ENCODE results near the gene GNAO1. TPM values are rescaled to one million over a fixed set of nuclear protein-coding genes. Genes with fewer than 3 reads are reported as not detected.

The GNAO1 gene
- total RNA-seq, 1 donor from 2014 or later: 1.2 TPM

DNA sequence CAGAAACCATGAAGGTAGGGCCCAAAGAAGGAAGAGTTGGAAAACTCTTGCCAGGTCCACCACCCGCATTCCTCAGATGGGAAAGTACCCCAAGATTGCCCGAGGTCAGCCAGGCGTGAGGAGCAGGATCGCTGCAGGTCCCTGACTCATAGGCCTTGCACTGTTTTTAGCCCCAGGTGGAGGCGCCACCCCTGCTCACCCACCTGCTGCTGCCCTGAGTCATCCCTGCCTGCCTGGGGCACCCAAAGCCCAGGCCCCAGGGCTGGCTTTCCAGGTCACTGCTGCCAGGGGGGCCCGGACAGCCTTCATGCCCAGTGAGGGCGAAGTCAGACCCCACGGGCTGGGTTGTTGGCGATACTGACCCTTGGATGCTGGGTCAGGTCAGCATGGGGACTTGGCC lies 133.1 kb downstream of the GNAO1 start:
- H3K4me3 Mint-ChIP-seq (ENCODE audit: unreplicated experiment): no peak overlapping the region

DNA sequence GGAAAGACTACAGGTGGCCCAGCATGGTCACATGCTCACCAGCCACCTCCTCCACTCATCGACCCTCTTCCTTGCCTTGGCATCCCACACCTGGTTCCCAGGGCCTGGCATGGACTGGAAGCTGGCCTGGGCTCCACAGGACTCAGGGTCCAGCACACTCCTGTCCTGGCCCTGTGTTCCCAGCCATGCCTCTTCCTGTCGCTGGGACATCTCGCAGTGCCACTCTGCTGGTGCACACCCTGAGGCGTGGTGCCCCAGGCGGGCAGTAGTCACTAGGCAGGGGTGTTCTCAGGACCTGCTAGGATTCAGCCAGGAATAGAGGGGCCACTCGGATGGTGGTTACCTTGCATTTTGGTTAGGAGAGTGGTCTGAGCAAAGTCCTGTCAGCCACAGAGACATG lies 134.7 kb downstream of the GNAO1 start:
- Mint-ChIP-seq H3K27me3 (ENCODE audit: low read depth) (no peaks in the 10 kb centered on the region), H3K4me3 (ENCODE audit: unreplicated experiment) (no peak overlapping the region), H3K36me3 (ENCODE audit: low read depth) (no peaks in the 10 kb centered on the region), H3K9me3 (ENCODE audit: low read depth) (no peaks in the 10 kb centered on the region), H3K27ac (ENCODE audit: unreplicated experiment) (no peak overlapping the region), H3K4me1 (ENCODE audit: low read depth) (no peaks in the 10 kb centered on the region)
- TF ChIP-seq, protein P1, sequence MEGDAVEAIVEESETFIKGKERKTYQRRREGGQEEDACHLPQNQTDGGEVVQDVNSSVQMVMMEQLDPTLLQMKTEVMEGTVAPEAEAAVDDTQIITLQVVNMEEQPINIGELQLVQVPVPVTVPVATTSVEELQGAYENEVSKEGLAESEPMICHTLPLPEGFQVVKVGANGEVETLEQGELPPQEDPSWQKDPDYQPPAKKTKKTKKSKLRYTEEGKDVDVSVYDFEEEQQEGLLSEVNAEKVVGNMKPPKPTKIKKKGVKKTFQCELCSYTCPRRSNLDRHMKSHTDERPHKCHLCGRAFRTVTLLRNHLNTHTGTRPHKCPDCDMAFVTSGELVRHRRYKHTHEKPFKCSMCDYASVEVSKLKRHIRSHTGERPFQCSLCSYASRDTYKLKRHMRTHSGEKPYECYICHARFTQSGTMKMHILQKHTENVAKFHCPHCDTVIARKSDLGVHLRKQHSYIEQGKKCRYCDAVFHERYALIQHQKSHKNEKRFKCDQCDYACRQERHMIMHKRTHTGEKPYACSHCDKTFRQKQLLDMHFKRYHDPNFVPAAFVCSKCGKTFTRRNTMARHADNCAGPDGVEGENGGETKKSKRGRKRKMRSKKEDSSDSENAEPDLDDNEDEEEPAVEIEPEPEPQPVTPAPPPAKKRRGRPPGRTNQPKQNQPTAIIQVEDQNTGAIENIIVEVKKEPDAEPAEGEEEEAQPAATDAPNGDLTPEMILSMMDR (IDR thresholded peaks at IDR 0.05): no peak
- DNase-seq (ENCODE audit: low spot score): no peak

More for the DNA sequence above, 133.1 kb downstream of the GNAO1 start:
- H3K36me3 Mint-ChIP-seq (ENCODE audit: low read depth): no peaks in the 10 kb centered on the region
- no peak overlapping the region for H3K27ac Mint-ChIP-seq (ENCODE audit: unreplicated experiment)
- H3K4me1 Mint-ChIP-seq (ENCODE audit: low read depth): no peaks in the 10 kb centered on the region
- no peaks in the 10 kb centered on the region for H3K27me3 Mint-ChIP-seq (ENCODE audit: low read depth)
- TF ChIP-seq, protein P1 (IDR thresholded peaks at IDR 0.05): no peak
- DNase-seq (ENCODE audit: low spot score): no peak
- no peaks in the 10 kb centered on the region for H3K9me3 Mint-ChIP-seq (ENCODE audit: low read depth)

DNA sequence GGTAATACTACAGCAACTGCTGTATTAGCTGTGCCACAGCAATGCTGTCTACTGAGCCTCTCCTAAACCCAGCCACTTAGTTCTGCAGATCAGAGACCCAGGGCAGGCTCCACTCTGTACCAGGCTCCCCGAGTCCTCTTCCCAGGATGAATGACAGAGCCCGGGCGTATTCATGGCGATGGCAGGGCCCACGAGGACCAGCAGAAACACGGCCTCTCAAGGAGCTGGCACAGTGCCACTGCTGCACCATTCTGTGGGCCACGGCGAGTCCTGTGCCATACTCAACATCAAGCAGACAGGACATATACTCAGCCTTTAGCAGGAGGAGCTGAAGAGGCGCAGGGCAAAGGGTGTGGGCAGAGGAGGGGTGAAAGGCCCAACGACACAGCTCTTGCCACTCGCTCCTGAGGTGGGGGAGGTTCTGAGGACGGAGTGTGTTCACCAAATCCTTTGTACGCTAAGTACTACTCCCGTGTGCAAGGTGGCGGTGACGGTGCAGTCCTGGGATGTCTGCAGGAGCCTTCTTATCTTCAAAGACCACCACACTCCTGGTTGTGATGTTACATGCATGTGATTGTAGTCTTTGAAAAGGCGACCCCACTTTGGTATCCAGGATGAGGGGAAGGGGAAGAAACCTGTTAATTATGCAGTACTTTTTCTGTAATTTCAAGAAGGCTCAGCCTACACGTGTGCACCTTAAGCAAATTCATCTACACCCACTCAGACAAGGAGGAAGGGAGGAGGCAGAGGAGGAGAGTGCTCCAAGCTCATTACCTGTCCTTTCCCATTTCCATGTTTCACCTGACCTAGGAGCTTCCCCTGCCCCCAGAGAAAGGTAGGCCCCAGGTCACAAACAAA lies 136.0 kb downstream of the GNAO1 start:
- no peaks in the 10 kb centered on the region for H3K9me3 Mint-ChIP-seq (ENCODE audit: low read depth)
- H3K27ac Mint-ChIP-seq (ENCODE audit: unreplicated experiment): no peak overlapping the region
- H3K36me3 Mint-ChIP-seq (ENCODE audit: low read depth): no peaks in the 10 kb centered on the region
- H3K4me3 Mint-ChIP-seq (ENCODE audit: unreplicated experiment): no peak overlapping the region
- DNase-seq (ENCODE audit: low spot score): no peak
- H3K4me1 Mint-ChIP-seq (ENCODE audit: low read depth): no peaks in the 10 kb centered on the region
- TF ChIP-seq, protein P1 (IDR thresholded peaks at IDR 0.05): no peak
- H3K27me3 Mint-ChIP-seq (ENCODE audit: low read depth): no peaks in the 10 kb centered on the region

DNA sequence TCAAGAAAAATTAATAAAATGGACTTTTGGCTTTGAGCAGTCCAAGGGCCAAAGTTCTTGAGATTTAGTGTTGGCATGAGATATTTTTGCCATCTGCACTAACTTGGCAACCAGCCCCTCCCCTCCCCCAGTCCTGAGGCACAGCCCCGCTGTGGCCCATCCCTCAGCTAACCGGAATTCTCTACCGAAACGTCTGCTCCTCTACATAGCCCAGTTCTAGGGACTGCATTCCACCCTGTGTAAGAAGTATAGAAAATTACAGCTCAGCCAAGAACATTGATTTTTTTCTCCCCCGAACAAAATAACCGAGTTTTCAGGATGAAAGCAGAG lies 136.6 kb downstream of the GNAO1 start:
- Mint-ChIP-seq H3K27ac (ENCODE audit: unreplicated experiment) (no peak overlapping the region), H3K4me3 (ENCODE audit: unreplicated experiment) (no peak overlapping the region), H3K27me3 (ENCODE audit: low read depth) (no peaks in the 10 kb centered on the region), H3K4me1 (ENCODE audit: low read depth) (peaks cover 5% of the 10 kb centered on the region), H3K9me3 (ENCODE audit: low read depth) (no peaks in the 10 kb centered on the region), H3K36me3 (ENCODE audit: low read depth) (no peaks in the 10 kb centered on the region)
- no peak for DNase-seq (ENCODE audit: low spot score)
- TF ChIP-seq, protein P1 (IDR thresholded peaks at IDR 0.05): no peak

DNA sequence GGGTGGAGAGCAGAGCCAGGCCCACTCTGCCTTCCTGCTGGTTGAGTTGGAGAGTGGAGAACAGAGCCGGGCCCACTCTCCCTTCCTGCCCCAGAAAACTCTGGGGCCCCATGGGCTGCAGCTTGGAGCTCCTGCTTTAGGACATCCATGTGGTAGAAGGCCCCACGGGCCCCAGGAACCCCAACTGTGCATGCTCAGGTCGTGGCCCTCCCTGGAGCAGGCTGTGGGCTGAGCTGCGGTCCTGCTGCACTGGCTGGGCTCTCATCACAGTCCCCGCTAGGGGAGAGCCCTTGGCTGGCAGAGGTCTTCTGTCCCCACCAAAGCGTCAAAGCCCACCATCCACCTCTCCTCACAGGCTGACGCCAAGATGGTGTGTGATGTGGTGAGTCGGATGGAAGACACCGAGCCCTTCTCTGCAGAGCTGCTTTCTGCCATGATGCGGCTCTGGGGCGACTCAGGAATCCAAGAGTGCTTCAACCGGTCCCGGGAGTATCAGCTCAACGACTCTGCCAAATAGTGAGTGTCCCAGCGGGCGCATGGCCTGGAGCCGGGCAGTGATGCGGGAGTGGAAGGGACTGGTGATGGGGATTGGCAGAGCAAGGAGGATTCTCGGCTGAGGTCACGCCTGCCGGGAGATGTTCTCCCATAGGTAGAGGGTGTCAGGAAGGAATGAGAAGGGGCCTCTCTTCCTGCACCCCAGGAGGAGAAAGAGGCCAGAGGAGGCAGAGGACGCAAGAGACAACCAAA lies 137.2 kb downstream of the GNAO1 start:
- H3K36me3 Mint-ChIP-seq (ENCODE audit: low read depth): no peaks in the 10 kb centered on the region
- no peak overlapping the region for H3K27ac Mint-ChIP-seq (ENCODE audit: unreplicated experiment)
- no peaks in the 10 kb centered on the region for H3K9me3 Mint-ChIP-seq (ENCODE audit: low read depth)
- H3K4me1 Mint-ChIP-seq (ENCODE audit: low read depth): peaks cover 5% of the 10 kb centered on the region
- no peak overlapping the region for H3K4me3 Mint-ChIP-seq (ENCODE audit: unreplicated experiment)
- no peak for DNase-seq (ENCODE audit: low spot score)
- no peaks in the 10 kb centered on the region for H3K27me3 Mint-ChIP-seq (ENCODE audit: low read depth)
- TF ChIP-seq, protein P1 (IDR thresholded peaks at IDR 0.05): no peak
